Nucleus accumbens (tissue), 56 donors: ENCODE measurements around the gene SLC19A1.
A peak's percentile ranks its signal among the peaks of the same experiment; 100 is the strongest.
"Not testable (repeated sequence)": the region's sequence is repeated elsewhere in the genome, so short reads cannot be mapped to it uniquely, and the experiment has no call there.

Experiments
- DNase-seq, 56 donors: peaks; one replicate each; lab custom pipeline; 2025; lab: John Stamatoyannopoulos, UW

Gene SLC19A1

GRCh38 chr21:45535341-45536081 is 6.7 kb downstream of the SLC19A1 start:
- DNase-seq: peak in 5 of 56 donors; percentile 41 to 53 (median 42)

DNA sequence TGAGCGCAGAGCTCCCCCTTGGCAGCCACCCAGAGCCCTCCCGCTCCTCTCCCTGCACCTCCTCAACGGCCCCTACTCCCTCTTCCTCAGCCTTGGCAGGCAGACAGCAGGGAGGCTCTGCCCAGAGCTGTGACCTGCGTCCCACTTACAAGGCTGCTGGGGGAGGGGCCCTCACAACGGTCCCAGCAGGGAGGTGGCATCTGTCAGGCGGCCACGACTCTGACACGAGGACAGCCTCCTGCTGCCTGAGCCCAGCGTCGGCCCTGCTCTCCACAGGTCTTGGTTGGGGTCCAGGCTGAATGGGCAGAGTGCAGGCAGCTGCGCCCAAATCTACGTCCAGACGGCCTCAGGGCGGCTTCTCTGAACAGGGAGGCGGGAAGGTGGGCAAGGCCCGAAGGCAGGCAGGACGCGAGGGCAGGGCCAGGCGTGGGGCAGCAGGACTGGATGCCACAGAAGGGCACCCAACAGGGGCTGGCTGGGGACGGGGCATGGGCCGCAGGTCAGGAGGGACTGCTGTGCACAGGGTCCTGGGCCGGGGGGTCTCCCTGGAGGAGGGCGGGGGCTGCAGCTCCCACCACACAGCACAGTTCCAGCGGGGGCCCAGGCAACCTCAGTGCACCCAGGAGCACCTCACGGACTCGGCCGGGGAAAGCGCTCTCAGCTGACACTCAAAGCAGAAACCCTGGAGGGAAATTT is 7.5 kb downstream of the SLC19A1 start:
- DNase-seq: peak in 42 of 56 donors; percentile 19 to 82 (median 52)

GRCh38 chr21:45533846-45534635 is 8.2 kb downstream of the SLC19A1 start:
- peak in 1 of 56 donors; percentile 25 for DNase-seq

- peak in 8 of 56 donors; percentile 12 to 45 (median 30) for DNase-seq
These were observed 8.8 kb downstream of the SLC19A1 start for GRCh38 chr21:45533361-45533845.

DNA sequence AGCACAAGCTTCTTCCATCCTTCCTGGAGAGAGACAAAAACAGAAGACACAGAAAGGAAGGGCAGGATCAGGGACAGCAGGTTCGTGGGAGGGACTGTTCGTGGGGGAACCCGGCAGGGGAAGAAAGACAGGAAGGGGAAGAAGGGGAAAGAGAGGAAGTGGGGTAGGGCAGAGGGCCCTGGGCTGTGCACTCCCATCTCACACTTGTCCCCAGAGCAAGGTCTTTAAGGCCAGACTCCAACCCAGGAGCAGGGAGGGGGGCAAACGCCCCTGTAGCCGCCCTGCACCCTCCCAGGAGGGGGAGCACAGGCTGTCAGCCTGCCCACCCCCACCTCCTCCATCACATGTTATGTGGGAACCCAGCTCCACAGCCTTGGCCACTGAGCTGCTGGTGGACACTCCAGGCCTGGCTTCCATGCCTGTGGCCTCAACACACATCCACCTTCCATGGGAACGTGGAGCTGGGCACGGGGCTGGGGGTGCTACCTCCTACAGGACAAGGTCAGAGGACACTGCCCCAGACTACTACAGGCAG is 9.3 kb downstream of the SLC19A1 start:
- DNase-seq: no peak

- DNase-seq: no peak
These were observed 10.6 kb downstream of the SLC19A1 start for GRCh38 chr21:45531393-45532215.

DNA sequence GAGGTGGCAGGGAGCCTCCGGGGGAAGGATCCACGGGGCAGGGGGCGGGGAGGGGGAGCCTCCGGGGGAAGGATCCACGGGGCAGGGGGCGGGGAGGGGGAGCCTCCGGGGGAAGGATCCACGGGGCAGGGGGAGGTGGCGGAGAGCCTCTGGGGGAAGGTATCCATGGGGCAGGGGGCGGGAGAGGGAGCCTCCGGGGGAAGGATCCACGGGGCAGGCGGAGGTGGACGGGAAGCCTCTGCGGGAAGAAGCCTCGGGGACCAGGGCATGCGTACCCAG is 11.2 kb downstream of the SLC19A1 start:
- not testable (repeated sequence) for DNase-seq

GRCh38 chr21:45530423-45531113 is 11.7 kb downstream of the SLC19A1 start:
- no peak for DNase-seq

- no peak for DNase-seq
These were observed 12.3 kb downstream of the SLC19A1 start for GRCh38 chr21:45529785-45530422.

DNA sequence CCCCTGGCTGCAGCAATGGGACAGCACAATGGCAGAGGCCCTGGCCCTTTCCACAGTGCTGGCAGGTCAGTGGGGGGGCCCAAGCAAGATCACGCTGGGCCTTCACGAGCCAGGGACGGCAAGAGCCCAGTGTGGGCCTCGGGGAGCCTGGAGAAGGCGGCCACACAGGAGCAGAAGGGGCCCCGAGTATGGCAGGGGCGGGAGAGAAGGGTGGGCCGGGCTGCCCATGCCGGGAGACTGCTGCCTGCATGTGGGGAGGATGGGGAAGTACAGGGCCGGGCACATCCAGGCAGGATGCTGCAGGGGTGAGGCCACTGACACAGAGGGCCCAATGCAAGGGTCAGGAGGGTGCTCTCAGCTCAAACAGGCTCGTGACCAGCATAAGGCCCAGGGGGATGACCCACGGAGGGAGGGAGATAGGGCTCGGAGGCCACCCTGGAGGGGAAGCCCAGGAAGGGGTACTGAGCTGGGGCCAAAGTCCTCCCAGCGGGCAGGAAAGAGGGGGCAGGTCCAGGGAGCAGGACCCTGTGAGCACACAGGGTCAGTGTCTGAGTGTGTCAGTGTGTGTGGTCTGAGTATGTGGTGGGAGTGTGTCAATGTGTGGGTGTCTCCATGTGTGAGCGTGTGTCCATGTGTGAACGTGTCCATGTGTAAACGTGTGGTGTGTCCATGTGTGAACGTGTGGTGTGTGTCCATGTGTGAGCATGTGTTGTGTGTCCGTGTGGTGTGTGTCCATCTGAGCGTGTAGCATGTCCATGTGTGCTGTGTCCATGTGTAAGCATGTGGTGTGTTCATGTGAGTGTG is 13.1 kb downstream of the SLC19A1 start:
- DNase-seq: no peak

DNA sequence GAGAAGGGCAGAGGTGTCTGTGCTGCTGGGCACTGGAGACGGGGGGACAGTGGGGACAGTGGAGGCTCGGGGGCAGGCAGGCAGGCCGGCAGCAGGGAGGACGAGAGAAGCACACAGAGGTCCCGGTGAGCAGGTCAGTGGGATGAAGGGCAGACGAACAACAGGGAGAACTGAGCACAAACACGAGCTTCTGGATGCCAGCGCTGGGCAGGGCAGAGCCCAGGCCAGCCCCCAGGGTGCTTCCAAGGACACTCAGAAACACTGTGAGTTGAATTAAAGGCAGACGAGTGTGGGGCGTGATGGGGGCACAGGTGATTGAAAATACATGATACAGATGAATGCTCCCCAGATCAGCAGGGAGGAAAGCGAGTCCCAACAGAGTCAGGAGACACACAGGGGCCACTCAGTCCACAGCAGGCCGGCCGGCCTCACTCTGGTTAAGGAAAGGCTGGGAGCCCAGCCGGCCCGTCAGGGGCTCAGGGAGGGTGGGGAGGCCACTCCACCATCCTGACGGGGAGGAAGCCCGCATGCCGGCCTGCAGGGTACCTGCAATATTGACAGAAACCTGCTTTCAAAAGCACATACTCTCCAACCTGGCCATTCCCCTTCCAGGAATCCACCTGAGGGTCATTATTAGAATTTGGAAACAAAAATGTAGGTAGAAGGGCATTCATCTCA is 14.1 kb downstream of the SLC19A1 start:
- no peak for DNase-seq

- DNase-seq: not testable (repeated sequence)
These were observed 14.9 kb downstream of the SLC19A1 start for GRCh38 chr21:45527151-45527999.

DNA sequence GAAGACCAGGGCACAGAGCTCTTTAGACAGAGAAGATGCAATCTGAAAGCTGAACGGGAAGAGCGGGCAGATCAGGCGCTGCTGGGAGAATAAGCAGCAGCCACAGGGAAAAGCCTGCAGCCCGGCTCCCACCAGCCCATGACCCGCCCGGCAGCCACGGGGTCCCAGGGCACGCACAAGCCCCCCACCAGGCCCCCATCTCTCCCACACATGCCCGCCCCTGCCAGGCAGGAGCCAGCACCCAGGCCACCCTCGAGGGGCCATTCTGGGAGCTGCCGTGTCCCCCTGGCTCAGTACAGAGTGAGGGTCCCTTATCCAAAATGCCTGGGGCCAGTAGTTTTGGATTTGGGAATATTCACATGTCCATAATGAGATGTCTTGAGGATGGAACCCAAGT is 16.3 kb downstream of the SLC19A1 start:
- no peak for DNase-seq

GRCh38 chr21:45525153-45525909 is 16.9 kb downstream of the SLC19A1 start:
- no peak for DNase-seq

DNA sequence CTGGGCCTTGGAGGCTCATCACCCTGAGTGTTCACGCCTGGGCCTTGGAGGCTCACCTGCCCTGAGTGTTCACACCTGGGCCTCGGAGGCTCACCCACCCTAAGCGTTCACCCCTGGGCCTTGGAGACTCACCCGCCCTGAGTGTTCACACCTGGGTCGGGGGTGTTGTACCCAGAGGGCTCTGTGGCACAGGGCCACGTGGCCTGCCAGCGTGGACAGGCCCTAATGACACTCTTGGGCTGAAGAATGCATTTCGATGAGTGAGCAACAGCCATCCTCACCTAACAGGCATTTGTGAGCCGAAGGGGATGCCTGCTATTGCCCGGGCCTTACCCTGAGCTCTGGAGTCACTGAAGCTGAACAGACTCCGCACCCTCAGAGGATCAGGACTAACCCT is 17.5 kb downstream of the SLC19A1 start:
- DNase-seq: no peak
